Measurements from ENCODE around the gene TMEM132D.
"Not testable (repeated sequence)": the region's sequence is repeated elsewhere in the genome, so short reads cannot be mapped to it uniquely, and the experiment has no call there.

Gene TMEM132D

GRCh38 chr12:129903956-129904829 lies at the start of gene TMEM132D:
Gene TMEM132D, minus strand, starts transcription at chr12:129904025.
- DNase-seq: no peak

GRCh38 chr12:129949651-129950050 lies 45.8 kb upstream of the TMEM132D start:
- DNase-seq: no peak

- DNase-seq: no peak
Measured at GRCh38 chr12:129941618-129942017, 37.8 kb upstream of the TMEM132D start.

- DNase-seq: no peak
Measured at GRCh38 chr12:129938089-129938488, 34.3 kb upstream of the TMEM132D start.

GRCh38 chr12:129937426-129937825 lies 33.6 kb upstream of the TMEM132D start:
- no peak for DNase-seq

- no peak for DNase-seq
Measured at GRCh38 chr12:129928643-129929042, 24.8 kb upstream of the TMEM132D start.

GRCh38 chr12:129927316-129927900 lies 23.6 kb upstream of the TMEM132D start:
- no peak for DNase-seq

GRCh38 chr12:129911428-129912049 lies 7.7 kb upstream of the TMEM132D start:
- peak; percentile 37 for DNase-seq

GRCh38 chr12:129909051-129910020 lies 5.5 kb upstream of the TMEM132D start:
- no peak for DNase-seq

GRCh38 chr12:129903092-129903945 lies 506 bp downstream of the TMEM132D start:
- no peak for DNase-seq

- DNase-seq: no peak
Measured at GRCh38 chr12:129902371-129903091, 1.3 kb downstream of the TMEM132D start.

GRCh38 chr12:129901254-129901653 lies 2.6 kb downstream of the TMEM132D start:
- no peak for DNase-seq

- DNase-seq: no peak
Measured at GRCh38 chr12:129900306-129900705, 3.5 kb downstream of the TMEM132D start.

GRCh38 chr12:129899045-129899444 lies 4.8 kb downstream of the TMEM132D start:
- DNase-seq: not testable (repeated sequence)

- no peak for DNase-seq
Measured at GRCh38 chr12:129893691-129894090, 10.1 kb downstream of the TMEM132D start.

- DNase-seq: no peak
Measured at GRCh38 chr12:129887101-129887500, 16.7 kb downstream of the TMEM132D start.

- DNase-seq: no peak
Measured at GRCh38 chr12:129886541-129886940, 17.3 kb downstream of the TMEM132D start.

GRCh38 chr12:129885287-129885686 lies 18.5 kb downstream of the TMEM132D start:
- no peak for DNase-seq

- DNase-seq: no peak
Measured at GRCh38 chr12:129877411-129877810, 26.4 kb downstream of the TMEM132D start.

- no peak for DNase-seq
Measured at GRCh38 chr12:129873833-129874208, 30.0 kb downstream of the TMEM132D start.
